Activated T-cell treated with anti-CD3 and anti-CD28 coated beads, Interleukin-2, amount 50 U/mL, for 4 hours (primary cell): ENCODE measurements around the gene PMPCA. TPM values are rescaled to one million over a fixed set of nuclear protein-coding genes. Genes with fewer than 3 reads are reported as not detected.

Experiments
- ATAC-seq, 2 donors: fragments of 200-7000 bp; cut with Tn5 transposase; one replicate each; pipeline ENCODE4 v1.10.0; 2021
- DNase-seq: peaks from one replicate; pipeline ENCODE4 v3.0.0-alpha.2; 2020
- H3K27me3 Mint-ChIP-seq: one replicate; pipeline ENCODE4 v1.8.0; 2021; ENCODE audit warnings: low read depth, mixed read lengths
- H3K36me3 Mint-ChIP-seq: one replicate; pipeline ENCODE4 v1.8.0; 2022; ENCODE audit warnings: mixed read lengths; ENCODE audit not compliant: insufficient read depth
- H3K4me1 Mint-ChIP-seq: one replicate; pipeline ENCODE4 v1.8.0; 2021; ENCODE audit warnings: low read depth, mixed read lengths
- H3K4me3 Mint-ChIP-seq: one replicate; pipeline ENCODE4 v1.8.0; 2021; ENCODE audit warnings: mild to moderate bottlenecking, moderate library complexity, mixed read lengths
- H3K9me3 Mint-ChIP-seq: one replicate; pipeline ENCODE4 v1.8.0; 2021; ENCODE audit warnings: mixed read lengths
- total RNA-seq, 3 donors: library from RNA; stranded (reverse); gene quantifications; one replicate each; pipeline ENCODE4 v1.2.1, GENCODE V29; 2021

PMPCA gene
- total RNA-seq, 3 donors from 2014 or later: 85.8 to 95.5 (median 94.7) TPM

- peaks cover 11% of the 10 kb centered on the region for H3K36me3 Mint-ChIP-seq
- ATAC-seq (no peak), DNase-seq (no peak)
- no peaks in the 10 kb centered on the region for H3K9me3 Mint-ChIP-seq
- H3K27me3 Mint-ChIP-seq: no peaks in the 10 kb centered on the region
- no peak overlapping the region for H3K4me3 Mint-ChIP-seq
- H3K4me1 Mint-ChIP-seq: peaks cover 5% of the 10 kb centered on the region
Observed at GRCh38 chr9:136379891-136380290, 30.6 kb upstream of the PMPCA start.

DNA sequence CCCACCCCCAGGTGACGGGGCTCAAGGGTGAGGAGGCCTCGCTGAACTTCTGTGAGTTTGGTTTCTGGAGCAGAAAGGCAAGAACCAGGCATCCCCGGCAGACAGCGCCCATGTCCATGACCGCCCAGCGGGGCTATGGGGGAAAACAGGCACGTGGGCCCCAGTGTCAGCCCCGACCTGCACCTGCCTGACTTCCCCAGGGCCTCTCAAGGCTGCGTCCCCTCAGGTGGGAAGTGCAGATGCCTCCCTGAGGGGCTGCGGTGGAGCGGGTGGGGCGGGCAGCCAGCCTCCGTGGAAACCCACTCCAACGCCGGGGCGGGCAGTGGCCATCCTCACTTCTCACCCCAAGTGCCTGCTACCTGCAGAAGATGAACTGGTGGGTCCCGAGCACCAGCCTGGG lies 30.1 kb upstream of the PMPCA start:
- no peak for ATAC-seq

GRCh38 chr9:136381311-136381710 lies 29.1 kb upstream of the PMPCA start:
- H3K4me3 Mint-ChIP-seq: no peak overlapping the region
- H3K27me3 Mint-ChIP-seq: no peaks in the 10 kb centered on the region
- ATAC-seq (no peak), DNase-seq (no peak)
- H3K36me3 Mint-ChIP-seq: peaks cover 20% of the 10 kb centered on the region
- H3K9me3 Mint-ChIP-seq: no peaks in the 10 kb centered on the region
- peaks cover 19% of the 10 kb centered on the region for H3K4me1 Mint-ChIP-seq

More for the DNA sequence above, 30.1 kb upstream of the PMPCA start:
- H3K4me1 Mint-ChIP-seq: peaks cover 10% of the 10 kb centered on the region
- H3K4me3 Mint-ChIP-seq: no peak overlapping the region
- DNase-seq: no peak
- no peaks in the 10 kb centered on the region for H3K27me3 Mint-ChIP-seq
- H3K9me3 Mint-ChIP-seq: no peaks in the 10 kb centered on the region
- H3K36me3 Mint-ChIP-seq: peaks cover 13% of the 10 kb centered on the region

GRCh38 chr9:136381966-136382513 lies 28.4 kb upstream of the PMPCA start:
- no peaks in the 10 kb centered on the region for H3K27me3 Mint-ChIP-seq
- no peaks in the 10 kb centered on the region for H3K9me3 Mint-ChIP-seq
- peaks cover 19% of the 10 kb centered on the region for H3K4me1 Mint-ChIP-seq
- H3K4me3 Mint-ChIP-seq: no peak overlapping the region
- H3K36me3 Mint-ChIP-seq: peaks cover 24% of the 10 kb centered on the region
- no peak for DNase-seq
- no peak for ATAC-seq

GRCh38 chr9:136383436-136383835 lies 27.0 kb upstream of the PMPCA start:
- H3K4me3 Mint-ChIP-seq: no peak overlapping the region
- ATAC-seq: no peak
- H3K36me3 Mint-ChIP-seq: peaks cover 32% of the 10 kb centered on the region
- DNase-seq: no peak
- H3K9me3 Mint-ChIP-seq: no peaks in the 10 kb centered on the region
- peaks cover 19% of the 10 kb centered on the region for H3K4me1 Mint-ChIP-seq
- H3K27me3 Mint-ChIP-seq: no peaks in the 10 kb centered on the region

GRCh38 chr9:136385015-136385414 lies 25.4 kb upstream of the PMPCA start:
- Mint-ChIP-seq H3K4me3 (no peak overlapping the region), H3K9me3 (no peaks in the 10 kb centered on the region), H3K27me3 (no peaks in the 10 kb centered on the region), H3K4me1 (peaks cover 19% of the 10 kb centered on the region), H3K36me3 (peaks cover 37% of the 10 kb centered on the region)
- peak; percentile 89 to 95 for ATAC-seq
- DNase-seq: no peak

DNA sequence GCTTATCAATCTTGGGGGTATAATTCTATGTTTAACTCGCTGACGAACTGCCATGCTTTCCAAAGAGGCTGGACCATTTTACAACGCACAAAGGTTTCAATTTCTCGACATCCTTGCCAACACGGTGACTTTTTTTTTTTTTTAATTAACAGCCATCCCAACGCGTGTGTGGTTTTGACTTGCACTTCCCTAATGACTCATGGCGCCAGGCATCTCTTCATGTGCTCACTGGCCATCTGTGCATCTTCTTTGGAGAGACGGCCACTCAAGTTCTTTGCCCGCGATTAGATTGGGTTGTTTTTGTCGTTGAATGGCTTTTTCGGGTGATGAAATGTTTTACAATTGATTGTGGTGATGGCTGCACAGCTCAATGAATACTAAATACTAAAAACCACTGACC lies 24.4 kb upstream of the PMPCA start:
- ATAC-seq: no peak
- Mint-ChIP-seq H3K9me3 (no peaks in the 10 kb centered on the region), H3K4me3 (no peak overlapping the region), H3K4me1 (peaks cover 19% of the 10 kb centered on the region), H3K36me3 (peaks cover 37% of the 10 kb centered on the region), H3K27me3 (no peaks in the 10 kb centered on the region)
- DNase-seq: no peak

DNA sequence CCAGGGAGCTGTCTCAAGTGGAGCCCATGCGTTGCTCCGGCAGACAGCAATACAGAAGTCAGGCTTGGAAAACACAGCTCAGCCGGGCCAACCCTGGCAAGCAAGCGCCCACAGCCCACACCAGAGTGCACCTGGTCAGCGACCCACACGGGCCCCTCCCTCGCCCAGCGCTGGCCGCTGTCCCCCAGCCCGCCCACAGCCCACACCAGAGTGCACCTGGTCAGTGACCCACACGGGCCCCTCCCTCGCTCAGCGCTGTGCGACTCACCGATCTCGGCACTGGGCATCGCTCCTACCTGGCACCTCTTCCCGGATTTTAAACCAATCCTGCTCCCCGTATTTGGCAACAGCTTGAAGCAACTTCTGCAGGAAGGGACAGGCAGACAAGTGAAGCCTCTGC lies 23.2 kb upstream of the PMPCA start:
- H3K4me1 Mint-ChIP-seq: peaks cover 19% of the 10 kb centered on the region
- DNase-seq (no peak), ATAC-seq (no peak)
- H3K9me3 Mint-ChIP-seq: no peaks in the 10 kb centered on the region
- no peaks in the 10 kb centered on the region for H3K27me3 Mint-ChIP-seq
- no peak overlapping the region for H3K4me3 Mint-ChIP-seq
- H3K36me3 Mint-ChIP-seq: peaks cover 45% of the 10 kb centered on the region

- Mint-ChIP-seq H3K4me3 (no peak overlapping the region), H3K27me3 (no peaks in the 10 kb centered on the region), H3K9me3 (no peaks in the 10 kb centered on the region), H3K36me3 (peaks cover 43% of the 10 kb centered on the region), H3K4me1 (peaks cover 19% of the 10 kb centered on the region)
- ATAC-seq (no peak), DNase-seq (no peak)
Observed at GRCh38 chr9:136389396-136389795, 21.1 kb upstream of the PMPCA start.

DNA sequence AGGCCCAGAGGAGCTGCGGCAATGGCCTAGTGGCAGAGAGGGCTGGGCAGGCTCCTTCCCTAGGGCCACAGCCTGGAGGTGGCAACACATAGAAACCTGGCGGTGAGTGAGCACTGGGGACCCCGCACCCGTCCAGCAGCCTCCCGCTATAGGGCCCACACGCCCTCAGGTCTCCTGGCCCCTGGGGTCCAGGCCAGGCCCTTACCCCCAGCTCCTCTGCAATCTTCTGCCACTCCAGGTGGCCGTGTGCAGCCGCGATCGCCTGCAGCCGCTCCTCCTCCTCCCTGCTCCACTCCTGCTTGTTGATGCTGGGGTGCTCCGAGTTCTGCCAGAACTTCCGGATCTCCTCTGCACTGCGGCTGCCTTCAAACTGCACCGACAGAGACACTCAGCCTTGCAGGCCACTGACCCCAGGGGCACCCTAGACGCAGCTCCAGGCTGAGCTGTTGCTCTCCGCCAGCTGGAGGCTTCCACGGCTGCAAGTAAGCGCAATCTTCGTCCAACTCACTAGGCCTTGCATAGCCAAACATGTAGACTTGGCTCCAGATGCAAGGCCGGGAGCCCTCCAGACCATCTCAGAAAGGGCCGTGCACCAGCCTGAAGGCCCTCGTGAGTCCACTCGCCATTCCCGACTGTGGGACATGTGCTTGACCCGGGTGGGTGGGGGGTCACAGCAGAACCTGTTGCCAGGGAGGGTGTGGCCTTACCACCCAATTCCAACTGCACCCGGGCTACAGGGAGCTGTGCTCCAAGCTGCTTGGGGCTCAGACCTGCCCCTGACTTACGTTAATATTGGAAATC lies 18.5 kb upstream of the PMPCA start:
- Mint-ChIP-seq H3K4me3 (no peak overlapping the region), H3K36me3 (peaks cover 33% of the 10 kb centered on the region), H3K9me3 (no peaks in the 10 kb centered on the region), H3K27me3 (no peaks in the 10 kb centered on the region), H3K4me1 (peaks cover 2% of the 10 kb centered on the region)
- DNase-seq (no peak), ATAC-seq (no peak)

DNA sequence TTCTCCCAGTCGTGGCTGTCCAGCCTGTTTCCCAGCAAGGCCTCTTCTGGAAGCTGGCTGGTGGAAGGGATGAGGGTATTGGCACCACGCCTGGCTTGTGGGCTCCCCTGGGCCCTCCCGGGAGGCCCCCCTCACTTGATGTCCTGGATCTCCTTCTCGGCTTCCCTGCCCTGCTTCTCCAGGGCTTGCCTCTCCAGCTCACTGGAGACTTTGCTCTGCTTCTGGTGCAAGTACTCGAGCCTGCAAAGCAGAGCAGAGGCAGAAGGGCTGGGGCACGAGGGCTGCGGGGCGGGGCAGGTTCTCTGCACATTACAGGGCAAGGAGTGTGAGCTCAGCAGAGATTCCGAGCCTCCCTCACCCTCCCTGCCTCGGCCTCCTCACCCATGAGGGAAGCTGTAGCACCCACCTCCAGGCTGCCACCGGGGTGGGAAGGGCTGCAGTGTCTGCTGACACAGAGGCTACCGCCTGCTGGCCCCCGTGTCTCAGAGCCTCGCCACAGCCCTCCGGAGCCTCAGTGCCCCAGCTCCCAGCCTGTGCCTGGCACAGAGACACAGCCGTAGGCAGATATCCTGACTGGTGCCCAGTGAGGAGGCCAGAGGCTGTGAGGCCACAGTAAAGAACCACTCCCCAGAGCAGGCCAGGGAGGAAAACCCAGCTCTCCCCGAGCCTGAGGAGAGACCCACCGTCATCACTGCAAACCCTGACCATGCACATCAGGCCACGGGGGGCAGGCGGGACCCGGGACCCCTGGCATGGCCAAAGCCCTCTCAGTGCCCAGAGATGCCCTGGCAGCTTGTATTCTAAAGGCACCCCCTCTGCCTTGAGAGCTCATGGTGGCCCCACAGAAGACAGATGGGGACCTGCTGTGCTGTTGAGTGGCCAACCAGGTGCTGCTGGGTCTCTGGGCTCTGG lies 17.7 kb upstream of the PMPCA start:
- Mint-ChIP-seq H3K36me3 (peaks cover 30% of the 10 kb centered on the region), H3K9me3 (no peaks in the 10 kb centered on the region), H3K4me1 (peaks cover 4% of the 10 kb centered on the region), H3K27me3 (no peaks in the 10 kb centered on the region), H3K4me3 (no peak overlapping the region)
- ATAC-seq: no peak
- DNase-seq: no peak

- H3K36me3 Mint-ChIP-seq: peaks cover 29% of the 10 kb centered on the region
- DNase-seq (no peak), ATAC-seq (no peak)
- no peaks in the 10 kb centered on the region for H3K27me3 Mint-ChIP-seq
- no peaks in the 10 kb centered on the region for H3K9me3 Mint-ChIP-seq
- H3K4me3 Mint-ChIP-seq: no peak overlapping the region
- peaks cover 9% of the 10 kb centered on the region for H3K4me1 Mint-ChIP-seq
Observed at GRCh38 chr9:136393531-136393930, 16.9 kb upstream of the PMPCA start.

DNA sequence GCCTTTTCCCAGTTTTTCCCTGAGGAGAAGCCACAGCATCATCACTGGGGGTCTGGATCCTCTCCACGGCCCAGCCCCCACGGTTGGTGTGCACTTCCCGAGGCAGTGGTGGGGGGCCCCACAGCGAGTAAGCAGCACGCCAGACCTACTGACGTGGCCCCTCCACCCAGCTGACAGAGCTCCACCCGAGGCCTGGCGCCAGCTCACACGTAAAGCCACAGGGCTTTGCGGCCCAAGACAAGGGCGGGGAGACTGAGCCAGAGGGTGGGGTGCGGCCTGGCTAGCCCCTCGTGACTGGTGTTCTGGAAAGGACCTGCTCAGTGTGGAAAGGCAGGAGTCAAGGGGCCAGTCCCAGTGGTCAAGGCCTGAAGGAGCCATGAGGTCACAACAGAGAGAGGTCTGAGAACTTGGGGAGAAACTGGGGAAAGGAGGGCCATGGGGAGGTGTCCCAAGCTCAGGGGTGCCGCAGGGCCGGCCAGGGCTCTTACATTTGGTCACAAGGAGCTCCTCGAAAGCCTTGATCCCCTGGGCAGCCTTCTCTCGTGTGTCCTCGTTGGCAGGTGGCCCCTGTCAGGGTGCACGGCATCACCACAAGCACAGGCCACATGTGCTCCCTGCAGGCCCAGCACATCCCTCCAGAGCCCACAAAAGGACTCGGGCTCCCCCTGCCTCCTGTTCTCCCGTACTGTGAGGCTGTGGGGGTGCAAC lies 16.0 kb upstream of the PMPCA start:
- Mint-ChIP-seq H3K9me3 (no peaks in the 10 kb centered on the region), H3K4me1 (peaks cover 17% of the 10 kb centered on the region), H3K4me3 (no peak overlapping the region), H3K36me3 (peaks cover 30% of the 10 kb centered on the region), H3K27me3 (no peaks in the 10 kb centered on the region)
- DNase-seq: no peak
- no peak for ATAC-seq

DNA sequence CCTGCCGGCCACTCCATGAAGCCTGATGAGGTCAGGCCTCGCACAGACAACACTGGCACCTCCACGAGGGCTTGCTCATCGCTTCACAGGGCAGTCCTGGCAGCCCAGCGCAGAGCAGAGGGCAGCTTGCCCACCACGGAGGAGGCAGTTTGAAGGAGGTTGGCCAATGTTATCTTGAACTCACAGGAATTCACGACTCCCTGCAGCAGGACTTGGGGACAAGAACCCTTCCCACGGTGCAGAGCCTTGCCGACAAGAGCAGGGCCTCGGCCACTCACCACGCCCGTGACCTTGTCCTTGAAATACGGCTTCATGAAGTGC lies 15.5 kb upstream of the PMPCA start:
- Mint-ChIP-seq H3K36me3 (peaks cover 27% of the 10 kb centered on the region), H3K4me3 (no peak overlapping the region), H3K4me1 (peaks cover 17% of the 10 kb centered on the region), H3K9me3 (no peaks in the 10 kb centered on the region), H3K27me3 (no peaks in the 10 kb centered on the region)
- ATAC-seq (no peak), DNase-seq (no peak)
